B cell (primary cell): ENCODE data around the gene VPS39.

Experiments used
- CTCF ChIP-seq: fragments of 200-600 bp; IDR thresholded peaks from one replicate; pipeline ENCODE4 v1.8.0; 2022; ENCODE audit warnings: antibody characterized with exemption, mild to moderate bottlenecking
- EZH2 ChIP-seq: IDR thresholded peaks from 2 replicates; pipeline ENCODE4 v1.6.1; 2012; ENCODE audit warnings: borderline replicate concordance, low read depth, mild to moderate bottlenecking, moderate library complexity, low read length; ENCODE audit not compliant: insufficient read depth, poor library complexity, severe bottlenecking

- no peak for TF ChIP-seq CTCF
- TF ChIP-seq EZH2: no peak
Observed at GRCh38 chr15:42159381-42160015, 48.6 kb downstream of the VPS39 start.
